ENCODE measurements around the gene HOXC4. TPM values are rescaled to one million over a fixed set of nuclear protein-coding genes. Genes with fewer than 3 reads are reported as not detected.

HOXC4 gene
- total and polyA plus RNA-seq, 2 of the 4 experiments (the other 2 are of a cell fraction), result under 0.01 to 0.26 TPM

GRCh38 chr12:54074308-54074707 lies 20.7 kb downstream of the HOXC4 start:
- no peaks in the 10 kb centered on the region for H3K9me1 ChIP-seq (ENCODE audit: insufficient read depth, low read length)
- no peak for TF ChIP-seq POLR2A (IDR thresholded peaks at IDR 0.05; ENCODE audit: low read depth, low read length)
- TF ChIP-seq FOS (IDR thresholded peaks at IDR 0.05; ENCODE audit: low read depth, low read length), result no peak
- intact Hi-C loops (cut with micrococcal nuclease) (no loop called here), in situ Hi-C loops (cut with MboI; ENCODE audit: low sequenced_read_pairs) (no loop called here), dilution Hi-C loops (cut with HindIII; ENCODE audit: low sequenced_read_pairs, unreplicated experiment) (no loop called here)
- no peak overlapping the region for H2AK9ac ChIP-seq (replicated peaks; ENCODE audit: low read depth, low read length, poor library complexity)
- H3K4ac ChIP-seq (ENCODE audit: low read depth, low read length), result no peak overlapping the region
- no peaks in the 10 kb centered on the region for H3K9me3 ChIP-seq (ENCODE audit: control insufficient read depth, insufficient read depth, low read length)
- H3K79me1 ChIP-seq (ENCODE audit: low read depth in 1 of 2, low read length in 2 of 2), result no peaks in the 10 kb centered on the region
- 100% methylated on average over 1 of the region's 6 CpGs; no CpG with 5 or more reads in 1 of the 2 experiments for WGBS, 2 experiments (ENCODE audit: extremely low coverage in 2 of 2, insufficient read length in 1 of 2)
- no peak overlapping the region for H2BK5ac ChIP-seq (ENCODE audit: low read depth, low read length, poor library complexity, severe bottlenecking)
- no peak overlapping the region for H3K27ac ChIP-seq (ENCODE audit: insufficient read depth, low read length)
- no peak overlapping the region for H2BK20ac ChIP-seq (ENCODE audit: low read depth, low read length)
- no peak overlapping the region for H2BK15ac ChIP-seq (ENCODE audit: low read depth, low read length)
- no peak overlapping the region for H3K4me3 ChIP-seq (ENCODE audit: insufficient read depth, low read depth, low read length)
- no peak overlapping the region for H3K4me2 ChIP-seq (ENCODE audit: low read depth, low read length)
- H4K20me1 ChIP-seq (ENCODE audit: insufficient read depth, low read length), result no peaks in the 10 kb centered on the region
- no peak overlapping the region for H2BK120ac ChIP-seq (ENCODE audit: low read depth, low read length)
- H4K91ac ChIP-seq (ENCODE audit: insufficient read depth, low read depth, low read length), result no peak overlapping the region
- H2AFZ ChIP-seq (replicated peaks; ENCODE audit: low read length, poor library complexity), result no peak overlapping the region
- no peak for ATAC-seq (ENCODE audit: low read depth)
- H3K27me3 ChIP-seq (ENCODE audit: control insufficient read depth, insufficient read depth, low read length), result peaks cover 22% of the 10 kb centered on the region
- POLR2A ChIA-PET (ENCODE audit: unreplicated experiment), result no interaction called here
- H3K36me3 ChIP-seq (ENCODE audit: control insufficient read depth, insufficient read depth, low read length), result no peaks in the 10 kb centered on the region
- no TSS peak for BruUV-seq (replicated peaks)
- H2AK5ac ChIP-seq (ENCODE audit: low read depth, low read length), result no peak overlapping the region
- CTCF ChIA-PET, result no interaction called here
- H4K5ac ChIP-seq (ENCODE audit: low read depth, low read length), result no peak overlapping the region
- H4K8ac ChIP-seq (ENCODE audit: low read depth in 2 of 2, low read length in 2 of 2), result no peak overlapping the region
- no peak overlapping the region for H3K56ac ChIP-seq (ENCODE audit: extremely low read depth, insufficient read depth, low read length)
- no peak overlapping the region for H3K14ac ChIP-seq (replicated peaks; ENCODE audit: low read depth, low read length)
- no peak overlapping the region for H3K18ac ChIP-seq (ENCODE audit: low read depth, low read length)
- H3K4me1 ChIP-seq (ENCODE audit: control insufficient read depth, insufficient read depth, low read length), result no peaks in the 10 kb centered on the region
- H3K9ac ChIP-seq (ENCODE audit: low read depth, low read length), result no peak overlapping the region
- H3K23ac ChIP-seq (ENCODE audit: low read depth, low read length), result no peak overlapping the region
- DNase-seq, result no peak
